Occipital lobe (tissue), 3 donors: Measurements from ENCODE around the gene PDIA3. TPM values are rescaled to one million over a fixed set of nuclear protein-coding genes. Genes with fewer than 3 reads are reported as not detected.
"Not testable (repeated sequence)": the region's sequence is repeated elsewhere in the genome, so short reads cannot be mapped to it uniquely, and the experiment has no call there.

Experiments used
- DNase-seq: peaks from one replicate; lab custom pipeline; 2025; lab: John Stamatoyannopoulos, UW
- small RNA-seq: library from RNA; depleted of rRNA; stranded (forward); fragments of <200 nt; gene quantifications from one replicate; pipeline ENCODE3, GENCODE V24; 2014
- total RNA-seq: library from RNA; depleted of rRNA; stranded (reverse); fragments of >200 nt; gene quantifications from one replicate; pipeline ENCODE4 v1.2.3, GENCODE V29; 2014

Gene PDIA3
- total RNA-seq, 1 donor from 2014 or later = 34.3 TPM

GRCh38 chr15:43815064-43815463 lies 68.8 kb downstream of the PDIA3 start:
- not testable (repeated sequence) for DNase-seq

- no peak for DNase-seq
These were observed 75.3 kb downstream of the PDIA3 start for GRCh38 chr15:43821505-43821904.

Small RNAs within 50 kb of the gene (small RNA-seq; reads per million reads assigned to genes)
- gene MIR1282 = not detected
- not detected for gene RNU6-353P
- gene RNU6-354P = not detected

Other genes with a start within 250 kb of the PDIA3 start
- 35.7 TPM for gene MAP1A, start 228.8 kb upstream of the PDIA3 start, total RNA-seq
- 21.8 TPM for gene PPIP5K1, start 156.2 kb upstream of the PDIA3 start, total RNA-seq
- 6.7 TPM for gene CKMT1B, start 152.4 kb upstream of the PDIA3 start, total RNA-seq
- 0.47 TPM for gene STRC, start 127.6 kb upstream of the PDIA3 start, total RNA-seq
- gene CATSPER2, start 97.6 kb upstream of the PDIA3 start, total RNA-seq = 4.2 TPM
- gene CKMT1A, start 52.6 kb upstream of the PDIA3 start, total RNA-seq = 5.6 TPM
- gene ELL3, start 30.5 kb downstream of the PDIA3 start, total RNA-seq = 3.0 TPM
- 37.1 TPM for gene SERF2, start 45.9 kb downstream of the PDIA3 start, total RNA-seq
- not detected for gene SERINC4, start 53.8 kb downstream of the PDIA3 start, total RNA-seq
- 7.0 TPM for gene HYPK, start 54.2 kb downstream of the PDIA3 start, total RNA-seq
- 24.0 TPM for gene MFAP1, start 78.3 kb downstream of the PDIA3 start, total RNA-seq
- gene WDR76, start 80.6 kb downstream of the PDIA3 start, total RNA-seq = 20.3 TPM